Right lobe of liver (tissue), 6 donors: Measurements from ENCODE around the gene MAGI1. TPM values are rescaled to one million over a fixed set of nuclear protein-coding genes. Genes with fewer than 3 reads are reported as not detected.

Experiments
- ATAC-seq, 4 donors: fragments of 200-7000 bp; cut with Tn5 transposase; one replicate each; pipeline ENCODE4 v1.9.1; 2020; ENCODE audit warnings: mild to moderate bottlenecking in 4 of 4, moderate library complexity in 4 of 4
- DNase-seq, 3 donors: peaks; one replicate each; pipeline ENCODE4 v3.0.0-alpha.2; 2020
- H3K27ac ChIP-seq, 3 donors: fragments of 200-600 bp; one replicate each; pipeline ENCODE4 v1.8.0; 2022
- H3K27me3 ChIP-seq, 2 donors: fragments of 200-600 bp; one replicate each; pipeline ENCODE4 v1.8.0; 2022
- H3K36me3 ChIP-seq, 4 donors: fragments of 200-600 bp; sonication (generic) in 1 of 4; one replicate each; pipeline versions ENCODE4 v1.5.1 to v1.8.0; 2017 to 2022; ENCODE audit warnings: control low read depth in 1 of 4
- H3K4me1 ChIP-seq, 4 donors: fragments of 200-600 bp; sonication (generic) in 1 of 4; one replicate each; pipeline versions ENCODE4 v1.5.1 to v1.8.0; 2017 to 2022; ENCODE audit warnings: control low read depth in 1 of 4
- H3K4me3 ChIP-seq, 3 donors: fragments of 200-600 bp; one replicate each; pipeline ENCODE4 v1.8.0; 2022
- H3K9me3 ChIP-seq, 4 donors: fragments of 200-600 bp; sonication (generic) in 1 of 4; one replicate each; pipeline versions ENCODE4 v1.5.1 to v1.8.0; 2017 to 2022; ENCODE audit warnings: control low read depth in 1 of 4
- POLR2A ChIP-seq: fragments of 450-650 bp; IDR thresholded peaks from one replicate; pipeline ENCODE4 v1.6.1; 2017; ENCODE audit warnings: antibody characterized with exemption, mild to moderate bottlenecking
- WGBS: methylation state at CpG from one replicate; pipeline ENCODE4 v1.1.6; 2018; ENCODE audit warnings: low coverage, low lambda C conversion rate; ENCODE audit not compliant: insufficient coverage; ENCODE audit errors: missing lambda C conversion rate; 5-methylcytosine and 5-hydroxymethylcytosine counted together
- intact Hi-C, 2 donors: fragments of 100-400 bp; cut with DNase I; formaldehyde crosslinking; loops; one replicate each; pipeline versions ENCODE4 v1.11.2 to v1.14.1; 2022
- total RNA-seq, 6 experiments: library from RNA; depleted of rRNA in 2 of 6; stranded (reverse); fragments of >200 nt in 2 of 6; fragmentation: NEBNext Ultra II Directional in 3 of 6; extraction: Animal tissue kit (Norgen Biotek cat#: 25700) in 3 of 6; gene quantifications; one replicate each; pipeline versions ENCODE4 v1.1.0 to v1.2.4, GENCODE V29; 2016 to 2023
- TF ChIP-seq, protein P1 (sequence below), 4 donors: fragments of 200-600 bp in 3 of 4; fragments of 450-650 bp in 1 of 4; IDR thresholded peaks; one replicate each; pipeline versions ENCODE4 v1.5.1 to v1.8.0; 2016 to 2022; ENCODE audit warnings: antibody characterized with exemption in 4 of 4, mild to moderate bottlenecking in 2 of 4
- donor health status: DM: no; HTN: yes; CAD: no.
- donor health status: DM: no; HTN: no; CAD: no.
- donor health status: DM: no; HTN: no; CAD: no.
- donor health status: DM: no; HTN: yes; CAD: no.
- donor health status: DM: no; HTN: yes; CAD: no.

Gene MAGI1
- total RNA-seq, 6 experiments from 2014 or later, result 22.6 to 37.7 (median 26.9) TPM

DNA sequence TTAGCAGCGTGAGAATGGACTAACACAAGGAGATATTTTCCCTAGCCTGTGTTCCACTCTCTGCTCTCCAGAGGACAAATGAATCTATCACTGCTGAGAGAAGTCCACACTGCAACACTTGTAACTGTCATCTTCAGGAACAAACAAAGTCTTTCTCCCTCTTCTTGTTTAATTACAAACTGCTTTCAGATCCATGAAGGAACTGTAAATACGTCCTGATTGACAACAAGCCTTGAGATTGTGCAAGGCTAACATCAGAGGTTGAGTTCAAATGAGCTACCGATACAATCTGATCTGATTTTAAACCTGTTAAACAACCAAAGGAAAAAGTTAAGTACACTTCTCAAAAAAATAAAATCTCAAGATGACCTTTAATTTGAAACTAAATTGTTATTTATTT, 712.1 kb downstream of the MAGI1 start:
- no peak overlapping the region for H3K27ac ChIP-seq
- no peak for TF ChIP-seq POLR2A
- TF ChIP-seq, protein P1, sequence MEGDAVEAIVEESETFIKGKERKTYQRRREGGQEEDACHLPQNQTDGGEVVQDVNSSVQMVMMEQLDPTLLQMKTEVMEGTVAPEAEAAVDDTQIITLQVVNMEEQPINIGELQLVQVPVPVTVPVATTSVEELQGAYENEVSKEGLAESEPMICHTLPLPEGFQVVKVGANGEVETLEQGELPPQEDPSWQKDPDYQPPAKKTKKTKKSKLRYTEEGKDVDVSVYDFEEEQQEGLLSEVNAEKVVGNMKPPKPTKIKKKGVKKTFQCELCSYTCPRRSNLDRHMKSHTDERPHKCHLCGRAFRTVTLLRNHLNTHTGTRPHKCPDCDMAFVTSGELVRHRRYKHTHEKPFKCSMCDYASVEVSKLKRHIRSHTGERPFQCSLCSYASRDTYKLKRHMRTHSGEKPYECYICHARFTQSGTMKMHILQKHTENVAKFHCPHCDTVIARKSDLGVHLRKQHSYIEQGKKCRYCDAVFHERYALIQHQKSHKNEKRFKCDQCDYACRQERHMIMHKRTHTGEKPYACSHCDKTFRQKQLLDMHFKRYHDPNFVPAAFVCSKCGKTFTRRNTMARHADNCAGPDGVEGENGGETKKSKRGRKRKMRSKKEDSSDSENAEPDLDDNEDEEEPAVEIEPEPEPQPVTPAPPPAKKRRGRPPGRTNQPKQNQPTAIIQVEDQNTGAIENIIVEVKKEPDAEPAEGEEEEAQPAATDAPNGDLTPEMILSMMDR (IDR thresholded peaks at IDR 0.05), result no peak
- H3K27me3 ChIP-seq, result no peaks in the 10 kb centered on the region
- no peak for ATAC-seq
- 41% methylated on average over 3 of the region's 3 CpGs for WGBS
- no peaks in the 10 kb centered on the region for H3K4me1 ChIP-seq
- H3K4me3 ChIP-seq, result no peak overlapping the region
- intact Hi-C loops, result no loop called here
- no peaks in the 10 kb centered on the region for H3K9me3 ChIP-seq
- H3K36me3 ChIP-seq, result no peaks in the 10 kb centered on the region
- no peak for DNase-seq

DNA sequence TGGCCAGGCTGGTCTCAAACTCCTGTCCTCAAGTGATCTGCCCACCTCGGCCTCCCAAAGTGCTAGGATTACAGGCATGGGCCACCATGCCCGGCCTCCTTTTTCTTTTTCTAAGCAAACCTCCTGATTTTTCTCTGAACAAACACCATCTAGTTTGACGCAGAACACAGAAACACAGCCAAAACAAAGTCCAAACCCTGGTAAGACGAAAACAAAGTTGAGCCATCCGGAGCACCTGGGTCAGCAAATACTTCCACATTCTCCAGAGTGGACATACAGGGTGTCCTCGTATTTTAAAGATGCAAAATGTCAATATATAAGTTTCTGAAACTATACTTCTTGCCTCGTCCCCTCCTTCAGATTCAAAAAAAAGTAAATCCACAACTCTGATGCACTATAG, 715.8 kb downstream of the MAGI1 start:
- no peak overlapping the region for H3K4me3 ChIP-seq
- no peak for TF ChIP-seq POLR2A
- TF ChIP-seq, protein P1 (IDR thresholded peaks at IDR 0.05), result no peak
- WGBS, result 51% methylated on average over 7 of the region's 7 CpGs
- intact Hi-C loops, result no loop called here
- no peaks in the 10 kb centered on the region for H3K36me3 ChIP-seq
- H3K27ac ChIP-seq, result no peak overlapping the region
- H3K9me3 ChIP-seq, result no peaks in the 10 kb centered on the region
- ATAC-seq (peak; percentile 48 to 85 (median 54)), DNase-seq (no peak)
- H3K27me3 ChIP-seq, result no peaks in the 10 kb centered on the region
- no peaks in the 10 kb centered on the region for H3K4me1 ChIP-seq

DNA sequence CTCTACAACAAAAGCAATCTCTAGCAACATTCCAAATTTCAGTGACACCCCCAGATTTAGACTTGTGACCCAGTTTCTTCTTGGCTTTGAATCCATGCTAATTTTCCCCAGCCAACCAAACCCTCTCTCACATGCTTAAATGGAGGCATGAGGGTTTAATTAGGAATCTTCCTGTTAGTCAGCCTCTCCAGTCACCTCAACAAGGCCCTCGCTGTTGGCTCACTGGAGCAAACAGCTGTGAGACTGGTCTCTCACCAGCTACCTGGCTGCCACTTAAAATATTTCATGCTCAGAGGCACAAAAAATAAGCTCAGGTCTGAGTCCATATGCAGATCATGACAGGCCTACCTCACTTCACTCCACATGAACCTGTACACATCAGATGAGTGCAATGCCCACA, 720.5 kb downstream of the MAGI1 start:
- Histone ChIP-seq H3K9me3 (no peaks in the 10 kb centered on the region), H3K4me1 (no peaks in the 10 kb centered on the region), H3K36me3 (no peaks in the 10 kb centered on the region), H3K27ac (no peak overlapping the region), H3K4me3 (no peak overlapping the region), H3K27me3 (no peaks in the 10 kb centered on the region)
- TF ChIP-seq, protein P1 (IDR thresholded peaks at IDR 0.05), result no peak
- no peak for TF ChIP-seq POLR2A
- ATAC-seq (no peak), DNase-seq (no peak)
- intact Hi-C loops, result no loop called here
- 89% methylated on average over 1 of the region's 1 CpG for WGBS

DNA sequence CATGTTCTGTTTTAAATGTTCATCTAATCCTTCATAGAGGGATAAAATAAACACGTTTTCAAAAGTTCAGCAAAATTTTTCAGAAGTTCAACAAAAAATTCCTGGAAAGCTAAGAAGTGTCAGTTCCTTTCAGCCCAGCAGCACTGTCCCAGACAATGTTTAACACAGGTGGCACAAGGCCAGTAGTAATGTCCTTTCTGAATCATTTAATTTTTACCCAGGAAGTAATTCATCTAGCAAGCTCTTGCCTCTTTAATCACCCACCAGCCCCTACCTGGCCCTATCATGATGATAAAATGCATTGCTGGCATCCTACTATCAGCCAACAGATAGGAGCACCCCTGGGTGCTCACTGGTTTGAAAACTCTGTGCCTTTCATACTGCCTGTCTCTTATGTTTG, 723.8 kb downstream of the MAGI1 start:
- no peaks in the 10 kb centered on the region for H3K27me3 ChIP-seq
- DNase-seq (no peak), ATAC-seq (no peak)
- TF ChIP-seq, protein P1 (IDR thresholded peaks at IDR 0.05), result no peak
- no peak for TF ChIP-seq POLR2A
- no peaks in the 10 kb centered on the region for H3K36me3 ChIP-seq
- H3K4me3 ChIP-seq, result no peak overlapping the region
- intact Hi-C loops, result no loop called here
- no peaks in the 10 kb centered on the region for H3K4me1 ChIP-seq
- 32% methylated on average over 1 of the region's 1 CpG for WGBS
- no peaks in the 10 kb centered on the region for H3K9me3 ChIP-seq
- no peak overlapping the region for H3K27ac ChIP-seq

DNA sequence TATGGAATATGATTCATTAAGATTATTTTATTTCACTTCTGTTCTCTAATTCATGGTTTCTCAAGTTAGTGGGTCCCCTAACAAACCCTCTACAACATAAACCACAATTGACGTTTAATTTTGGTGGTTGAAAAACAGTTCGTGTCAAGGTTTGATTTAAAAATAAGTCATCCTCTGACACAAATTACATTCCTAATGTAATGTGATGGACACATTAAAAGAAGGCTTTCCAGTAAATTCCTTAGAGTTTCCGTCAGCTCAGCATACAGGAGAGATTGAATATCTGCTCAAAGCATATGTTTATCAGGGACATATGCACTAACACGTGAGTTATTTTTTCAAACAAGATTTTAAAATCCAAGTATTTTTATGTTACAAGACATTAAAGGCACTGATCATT, 724.4 kb downstream of the MAGI1 start:
- H3K27ac ChIP-seq, result no peak overlapping the region
- DNase-seq (no peak), ATAC-seq (no peak)
- H3K36me3 ChIP-seq, result no peaks in the 10 kb centered on the region
- H3K4me1 ChIP-seq, result no peaks in the 10 kb centered on the region
- WGBS, result 83% methylated on average over 4 of the region's 4 CpGs
- no peaks in the 10 kb centered on the region for H3K27me3 ChIP-seq
- intact Hi-C loops, result no loop called here
- H3K4me3 ChIP-seq, result no peak overlapping the region
- no peak for TF ChIP-seq POLR2A
- TF ChIP-seq, protein P1 (IDR thresholded peaks at IDR 0.05), result no peak
- no peaks in the 10 kb centered on the region for H3K9me3 ChIP-seq
